Superior temporal gyrus (tissue), 1 donor: ENCODE results near the gene MTUS2.
A peak's percentile ranks its signal among the peaks of the same experiment; 100 is the strongest.
"Not testable (repeated sequence)": the region's sequence is repeated elsewhere in the genome, so short reads cannot be mapped to it uniquely, and the experiment has no call there.

Source experiments
- DNase-seq: peaks from one replicate; pipeline ENCODE4 v3.0.0-alpha.2; 2016; ENCODE audit errors: extremely low spot score

MTUS2 gene

GRCh38 chr13:29319451-29319850 is 499.3 kb downstream of the MTUS2 start:
- no peak for DNase-seq

- no peak for DNase-seq
Measured at GRCh38 chr13:29323954-29324353, 503.8 kb downstream of the MTUS2 start.

- DNase-seq = no peak
Measured at GRCh38 chr13:29324601-29325000, 504.5 kb downstream of the MTUS2 start.

DNA sequence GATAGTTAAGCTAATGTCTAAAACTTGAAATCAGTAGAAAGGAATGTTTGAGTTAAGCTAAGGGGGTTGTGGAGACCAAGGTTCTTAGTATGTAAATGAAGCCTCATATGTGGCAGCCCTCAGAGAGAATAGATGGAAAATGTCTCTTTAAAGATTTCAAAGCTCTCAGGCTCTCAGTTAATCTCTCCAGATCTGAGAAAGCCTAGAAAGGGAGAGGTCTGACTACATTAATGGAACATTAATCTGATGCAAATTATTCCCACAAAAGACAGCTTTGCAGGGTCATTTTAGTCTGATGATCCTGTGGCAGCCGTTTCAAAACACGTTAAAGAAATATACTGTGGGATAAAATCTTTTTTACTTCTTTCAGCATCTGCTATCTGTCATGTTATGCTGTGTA is 508.4 kb downstream of the MTUS2 start:
- no peak for DNase-seq

DNA sequence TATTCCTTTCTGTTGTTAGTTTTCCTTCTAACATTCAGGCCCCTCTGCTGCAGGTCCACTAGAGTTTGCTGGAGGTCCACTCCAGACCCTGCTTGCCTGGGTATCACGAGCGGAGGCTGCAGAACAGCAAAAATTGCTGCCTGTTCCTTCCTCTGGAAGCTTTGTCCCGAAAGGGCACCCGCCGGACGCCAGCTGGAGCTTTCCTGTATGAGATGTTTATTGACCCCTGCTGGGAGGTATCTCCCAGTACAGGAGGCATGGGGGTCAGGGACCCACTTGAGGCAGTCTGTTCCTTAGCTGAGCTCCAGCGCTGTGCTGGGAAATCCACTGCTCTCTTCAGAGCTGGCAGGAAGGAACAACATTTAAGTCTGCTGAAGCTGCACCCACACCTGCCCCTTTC is 516.2 kb downstream of the MTUS2 start:
- DNase-seq = no peak

- no peak for DNase-seq
Measured at GRCh38 chr13:29339386-29340272, 519.5 kb downstream of the MTUS2 start.

- not testable (repeated sequence) for DNase-seq
Measured at GRCh38 chr13:29345860-29346582, 525.9 kb downstream of the MTUS2 start.

DNA sequence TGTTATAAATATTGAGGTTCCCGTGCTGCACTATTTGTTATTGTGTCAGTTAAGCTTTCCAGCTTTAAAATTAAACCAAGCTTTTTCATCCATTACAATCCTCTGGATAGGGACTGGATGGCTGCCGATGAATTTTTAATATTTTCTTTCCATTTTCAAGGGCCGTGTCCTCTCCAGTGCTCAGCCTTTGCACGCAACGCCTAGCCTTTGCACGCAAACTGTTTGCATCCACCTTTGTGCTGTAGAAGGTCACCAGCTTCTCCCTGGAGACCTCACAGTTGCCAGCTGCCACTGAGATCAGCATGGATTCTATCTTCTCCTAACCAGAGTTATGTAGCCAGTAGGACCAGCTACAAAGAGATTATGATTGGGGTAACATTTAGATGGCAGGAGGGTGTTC is 534.9 kb downstream of the MTUS2 start:
- DNase-seq = no peak

- no peak for DNase-seq
Measured at GRCh38 chr13:29359181-29359580, 539.0 kb downstream of the MTUS2 start.

- no peak for DNase-seq
Measured at GRCh38 chr13:29361716-29362115, 541.6 kb downstream of the MTUS2 start.

GRCh38 chr13:29362849-29363604 is 542.9 kb downstream of the MTUS2 start:
- peak; percentile 82 for DNase-seq

DNA sequence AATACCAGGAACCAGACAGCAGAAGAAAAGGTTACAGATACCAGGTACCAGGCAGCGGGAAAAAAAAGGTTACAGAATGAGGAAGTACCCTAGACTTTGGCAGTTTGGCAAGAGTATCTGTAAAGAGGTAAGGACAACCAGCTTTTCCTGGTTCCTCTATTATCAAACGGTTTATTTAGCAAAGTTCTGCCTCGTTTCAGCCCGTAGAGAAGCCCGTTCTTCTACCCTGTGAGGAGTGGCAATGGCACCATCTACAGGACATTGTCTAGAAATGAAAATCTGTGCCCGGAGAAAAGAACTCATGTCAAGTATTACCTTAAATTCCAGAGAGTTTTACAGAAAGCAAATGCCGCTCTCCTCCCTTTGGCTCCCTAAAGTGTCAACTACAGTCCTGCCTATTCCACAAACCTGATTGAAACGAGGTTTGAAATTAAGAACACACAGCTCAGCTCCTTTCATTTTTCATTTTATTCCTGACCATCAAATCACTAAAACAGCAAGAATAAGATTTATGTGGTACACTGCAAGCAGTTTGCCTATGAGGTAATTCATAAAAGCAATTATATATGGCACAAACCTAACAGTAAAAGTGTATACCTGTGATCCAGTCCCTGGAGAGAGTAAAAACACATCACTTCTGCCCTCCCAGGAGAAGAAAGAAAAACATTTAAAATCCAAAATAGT is 549.1 kb downstream of the MTUS2 start:
- peak; percentile 82 for DNase-seq

DNA sequence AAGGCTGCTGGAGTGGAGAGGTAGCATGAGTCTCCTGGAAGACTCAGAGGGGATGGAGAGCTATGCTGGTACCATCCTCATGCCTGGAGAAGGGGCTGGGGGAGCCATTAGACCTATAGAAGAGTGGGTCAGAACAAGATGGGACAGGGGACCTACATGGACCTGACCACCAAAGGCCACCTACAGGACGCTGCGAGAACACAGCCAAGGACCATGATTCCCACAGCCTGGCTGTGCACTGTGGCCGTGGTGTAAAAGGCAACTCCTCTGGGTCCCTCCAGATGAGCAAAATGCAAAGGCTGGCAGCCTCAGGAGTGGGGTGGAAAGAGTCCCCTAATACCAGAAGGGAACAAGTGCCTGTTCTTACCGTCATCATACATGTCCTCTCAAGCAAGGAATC is 559.1 kb downstream of the MTUS2 start:
- no peak for DNase-seq

GRCh38 chr13:29379865-29380264 is 559.7 kb downstream of the MTUS2 start:
- DNase-seq = no peak

- no peak for DNase-seq
Measured at GRCh38 chr13:29382021-29382420, 561.9 kb downstream of the MTUS2 start.

DNA sequence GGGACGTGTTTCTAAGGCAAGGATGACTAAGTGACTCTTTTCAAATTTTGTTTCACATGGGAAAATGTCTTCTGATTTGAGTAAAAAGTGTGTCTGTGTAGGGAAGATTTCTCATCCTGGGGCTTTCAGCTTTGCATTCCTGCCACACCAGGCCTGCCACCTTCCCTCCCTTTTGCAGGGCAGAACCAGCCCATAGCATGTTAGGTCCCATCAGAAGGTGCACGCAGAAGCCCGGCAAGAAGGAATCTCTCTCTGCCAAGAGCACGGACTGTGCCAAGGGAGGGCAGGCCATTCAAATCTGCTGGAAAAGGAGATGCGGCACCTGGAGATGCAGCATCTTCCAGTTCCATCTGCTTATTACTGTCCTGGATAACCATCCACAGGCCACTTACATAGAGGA is 563.3 kb downstream of the MTUS2 start:
- no peak for DNase-seq

DNA sequence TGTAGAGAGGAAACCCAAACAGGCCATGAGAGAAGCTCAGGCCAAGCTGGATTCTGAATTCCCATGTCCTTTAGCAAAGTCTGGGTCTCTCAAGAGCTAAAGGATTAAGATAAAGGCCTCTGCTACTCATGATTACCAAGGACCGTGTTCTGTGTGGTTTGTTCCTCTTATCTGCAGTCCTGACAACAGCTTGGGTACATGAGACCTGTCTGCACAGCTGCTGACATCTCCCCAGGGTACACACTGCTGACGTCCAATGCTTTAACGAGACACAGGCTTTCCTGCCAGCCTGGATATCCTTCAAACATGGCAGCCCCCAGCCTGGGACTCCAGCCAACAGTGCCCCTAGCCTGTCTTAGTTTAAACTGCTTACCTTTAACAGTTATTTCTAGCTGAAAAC is 564.3 kb downstream of the MTUS2 start:
- no peak for DNase-seq

- DNase-seq = no peak
Measured at GRCh38 chr13:29384871-29385270, 564.7 kb downstream of the MTUS2 start.

DNA sequence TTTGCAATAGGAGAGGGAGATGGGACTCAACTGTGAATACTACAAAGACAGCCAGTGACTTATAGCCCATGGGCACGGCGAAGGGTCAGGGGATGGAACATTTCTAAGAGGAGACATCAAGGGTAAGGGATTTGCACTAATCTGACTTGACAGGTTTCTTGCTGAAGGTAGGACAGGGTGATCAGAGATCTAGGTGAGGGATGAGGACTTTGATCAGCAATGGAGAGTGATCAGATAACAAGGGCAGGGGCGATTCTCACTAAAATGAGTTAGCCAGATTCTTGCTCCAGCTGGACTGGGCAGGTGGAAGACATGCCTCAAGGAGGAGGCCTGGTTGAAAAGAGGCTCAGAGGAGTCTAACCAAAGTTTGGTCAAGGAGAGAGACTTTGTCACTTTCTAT is 566.1 kb downstream of the MTUS2 start:
- DNase-seq = no peak

DNA sequence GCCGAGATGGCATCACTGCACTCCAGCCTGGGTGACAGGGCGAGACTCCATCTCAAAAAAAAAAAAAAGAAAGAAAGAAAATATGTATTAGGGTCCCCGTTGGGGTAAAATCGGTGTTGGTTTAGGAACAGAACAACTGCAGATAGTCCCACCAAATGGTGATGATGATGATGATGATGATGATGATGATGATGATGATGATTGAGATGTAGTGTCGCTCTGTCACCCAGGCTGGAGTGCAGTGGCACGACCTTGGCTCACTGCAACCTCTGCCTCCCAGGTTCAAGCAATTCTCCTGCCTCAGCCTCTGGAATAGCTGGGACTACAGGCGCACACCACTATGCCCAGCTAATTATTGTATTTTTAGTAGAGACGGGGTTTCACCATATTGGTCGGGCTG is 570.5 kb downstream of the MTUS2 start:
- DNase-seq = not testable (repeated sequence)

DNA sequence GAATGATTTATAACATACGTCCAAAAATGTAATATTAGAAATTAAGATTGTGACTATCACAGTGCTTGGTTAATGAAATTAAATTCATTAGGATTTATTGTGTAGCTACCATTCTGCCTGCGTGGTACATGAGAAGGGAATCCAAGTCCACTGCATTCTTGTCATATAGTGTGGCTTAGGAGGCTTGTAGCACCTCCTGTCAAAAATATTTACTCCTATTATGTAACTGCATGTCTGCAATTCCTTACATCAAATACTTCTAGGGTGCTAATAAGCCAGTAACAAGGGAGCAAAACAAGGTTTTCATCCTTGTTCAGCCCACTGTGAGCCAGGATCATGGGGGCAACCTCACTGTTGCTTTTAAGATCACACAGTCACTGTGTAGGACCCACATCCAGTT is 576.3 kb downstream of the MTUS2 start:
- DNase-seq = no peak

DNA sequence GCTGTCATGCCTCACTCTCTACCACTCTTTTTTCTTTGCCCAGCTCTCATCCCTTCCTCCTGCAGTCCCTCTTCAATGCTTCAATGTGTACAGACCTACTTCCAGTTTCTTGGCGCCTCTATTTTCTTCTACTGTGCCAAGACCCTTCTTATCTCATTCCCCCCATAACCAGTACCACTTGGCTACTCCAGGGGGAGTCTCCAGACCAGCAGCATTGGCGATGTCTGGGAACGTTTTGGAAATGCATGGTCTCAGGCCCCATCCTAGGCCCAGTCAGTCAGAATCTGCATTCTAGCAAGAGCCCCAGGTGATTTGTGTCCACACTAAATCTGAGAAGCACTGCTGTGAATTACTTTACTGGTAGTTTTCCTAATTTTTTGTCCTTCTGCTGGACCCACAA is 577.1 kb downstream of the MTUS2 start:
- no peak for DNase-seq
